ENCODE data around the gene ACO1. TPM values are rescaled to one million over a fixed set of nuclear protein-coding genes. Genes with fewer than 3 reads are reported as not detected.

Gene ACO1
- total RNA-seq, 1 experiment from 2014 or later, result 29.6 TPM

- Mint-ChIP-seq H3K36me3 (ENCODE audit: insufficient read depth, unreplicated experiment) (no peaks in the 10 kb centered on the region), H3K4me1 (ENCODE audit: low read depth, unreplicated experiment) (no peaks in the 10 kb centered on the region), H3K27me3 (ENCODE audit: unreplicated experiment) (no peaks in the 10 kb centered on the region), H3K27ac (ENCODE audit: unreplicated experiment) (no peak overlapping the region), H3K9me3 (ENCODE audit: low read depth, unreplicated experiment) (no peaks in the 10 kb centered on the region), H3K4me3 (ENCODE audit: low read depth, unreplicated experiment) (no peak overlapping the region)
- TF ChIP-seq CTCF (IDR thresholded peaks at IDR 0.05; ENCODE audit: unreplicated experiment), result no peak
- DNase-seq, result no peak
- BruUV-seq (replicated peaks), result no TSS peak
- intact Hi-C loops (cut with micrococcal nuclease; ENCODE audit: unreplicated experiment), result no loop called here
- CTCF ChIA-PET, result no interaction called here
These were observed 39.8 kb upstream of the ACO1 start for GRCh38 chr9:32344551-32345182.

DNA sequence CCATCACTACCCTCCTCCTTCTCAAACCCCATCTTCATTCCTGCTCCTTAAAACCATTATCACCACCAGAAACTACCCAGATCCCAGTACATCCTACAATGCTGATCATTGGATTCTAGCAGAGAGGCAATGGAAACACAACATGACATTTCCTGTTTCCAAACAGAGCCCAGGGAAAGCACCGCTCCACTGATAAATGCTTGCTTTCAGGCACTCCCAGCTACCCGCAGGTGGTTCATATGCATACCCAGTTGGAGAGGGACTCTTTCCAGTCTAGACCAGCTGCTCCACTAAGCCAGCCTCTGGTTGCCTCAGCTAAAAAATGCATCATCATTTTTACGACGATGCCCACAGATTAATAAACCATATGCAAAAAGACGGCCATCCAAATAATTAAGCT, 39.2 kb upstream of the ACO1 start:
- TF ChIP-seq CTCF (IDR thresholded peaks at IDR 0.05; ENCODE audit: unreplicated experiment), result no peak
- intact Hi-C loops (cut with micrococcal nuclease; ENCODE audit: unreplicated experiment), result no loop called here
- CTCF ChIA-PET, result no interaction called here
- Mint-ChIP-seq H3K4me1 (ENCODE audit: low read depth, unreplicated experiment) (no peaks in the 10 kb centered on the region), H3K4me3 (ENCODE audit: low read depth, unreplicated experiment) (no peak overlapping the region), H3K27ac (ENCODE audit: unreplicated experiment) (no peak overlapping the region), H3K36me3 (ENCODE audit: insufficient read depth, unreplicated experiment) (no peaks in the 10 kb centered on the region), H3K27me3 (ENCODE audit: unreplicated experiment) (no peaks in the 10 kb centered on the region), H3K9me3 (ENCODE audit: low read depth, unreplicated experiment) (no peaks in the 10 kb centered on the region)
- DNase-seq, result no peak
- BruUV-seq (replicated peaks), result no TSS peak

GRCh38 chr9:32347571-32347970, 36.9 kb upstream of the ACO1 start:
- H3K4me1 Mint-ChIP-seq (ENCODE audit: low read depth, unreplicated experiment), result no peaks in the 10 kb centered on the region
- no peak overlapping the region for H3K4me3 Mint-ChIP-seq (ENCODE audit: low read depth, unreplicated experiment)
- no peak for TF ChIP-seq CTCF (IDR thresholded peaks at IDR 0.05; ENCODE audit: unreplicated experiment)
- CTCF ChIA-PET, result no interaction called here
- no peaks in the 10 kb centered on the region for H3K36me3 Mint-ChIP-seq (ENCODE audit: insufficient read depth, unreplicated experiment)
- no peak overlapping the region for H3K27ac Mint-ChIP-seq (ENCODE audit: unreplicated experiment)
- no TSS peak for BruUV-seq (replicated peaks)
- no peaks in the 10 kb centered on the region for H3K27me3 Mint-ChIP-seq (ENCODE audit: unreplicated experiment)
- DNase-seq, result no peak
- intact Hi-C loops (cut with micrococcal nuclease; ENCODE audit: unreplicated experiment), result no loop called here
- H3K9me3 Mint-ChIP-seq (ENCODE audit: low read depth, unreplicated experiment), result no peaks in the 10 kb centered on the region

- DNase-seq, result no peak
- intact Hi-C loops (cut with micrococcal nuclease; ENCODE audit: unreplicated experiment), result no loop called here
These were observed 36.2 kb upstream of the ACO1 start for GRCh38 chr9:32348106-32348695.

More at GRCh38 chr9:32348106-32348695, 36.2 kb upstream of the ACO1 start:
- Mint-ChIP-seq H3K4me3 (ENCODE audit: low read depth, unreplicated experiment) (no peak overlapping the region), H3K27me3 (ENCODE audit: unreplicated experiment) (no peaks in the 10 kb centered on the region), H3K4me1 (ENCODE audit: low read depth, unreplicated experiment) (no peaks in the 10 kb centered on the region), H3K36me3 (ENCODE audit: insufficient read depth, unreplicated experiment) (no peaks in the 10 kb centered on the region), H3K9me3 (ENCODE audit: low read depth, unreplicated experiment) (no peaks in the 10 kb centered on the region), H3K27ac (ENCODE audit: unreplicated experiment) (no peak overlapping the region)
- CTCF ChIA-PET, result no interaction called here
- no peak for TF ChIP-seq CTCF (IDR thresholded peaks at IDR 0.05; ENCODE audit: unreplicated experiment)
- BruUV-seq (replicated peaks), result no TSS peak
